GM23248 (cell line): Measurements from ENCODE around the gene OR10V1. TPM values are rescaled to one million over a fixed set of nuclear protein-coding genes. Genes with fewer than 3 reads are reported as not detected.
"Not testable (repeated sequence)": the region's sequence is repeated elsewhere in the genome, so short reads cannot be mapped to it uniquely, and the experiment has no call there.

Experiments used
- DNase-seq: peaks from one replicate; pipeline ENCODE4 v3.0.0-alpha.2; 2015
- H2AFZ ChIP-seq: fragments of 200-600 bp; sonication (generic); 2 replicates; pipeline ENCODE4 v1.6.1; 2016; ENCODE audit warnings: antibody characterized with exemption
- H3F3A ChIP-seq: fragments of 200-600 bp; sonication (generic); 2 replicates; pipeline ENCODE4 v1.6.1; 2016; ENCODE audit warnings: mild to moderate bottlenecking, antibody characterized with exemption, mixed run types; ENCODE audit not compliant: insufficient read depth
- H3K27ac ChIP-seq: fragments of 200-600 bp; sonication (generic); 2 replicates; pipeline ENCODE4 v1.5.1; 2016; ENCODE audit warnings: mild to moderate bottlenecking
- H3K27me3 ChIP-seq: fragments of 200-600 bp; sonication (generic); replicated peaks from 2 replicates; pipeline ENCODE4 v1.6.1; 2016; ENCODE audit warnings: mild to moderate bottlenecking; ENCODE audit not compliant: insufficient read depth
- H3K36me3 ChIP-seq: fragments of 200-600 bp; sonication (generic); 2 replicates; pipeline ENCODE4 v1.6.1; 2016; ENCODE audit warnings: low read depth, mild to moderate bottlenecking
- H3K4me1 ChIP-seq: fragments of 200-600 bp; sonication (generic); 2 replicates; pipeline ENCODE4 v1.6.1; 2016; ENCODE audit warnings: mild to moderate bottlenecking; ENCODE audit not compliant: insufficient read depth
- H3K4me2 ChIP-seq: fragments of 200-600 bp; sonication (generic); one replicate; pipeline ENCODE4 v1.6.1; 2016; ENCODE audit warnings: mild to moderate bottlenecking; ENCODE audit not compliant: unreplicated experiment
- H3K4me3 ChIP-seq: fragments of 200-600 bp; sonication (generic); 2 replicates; pipeline ENCODE4 v1.5.1; 2016; ENCODE audit warnings: mild to moderate bottlenecking
- H3K79me2 ChIP-seq: fragments of 200-600 bp; sonication (generic); 2 replicates; pipeline ENCODE4 v1.6.1; 2016; ENCODE audit warnings: mild to moderate bottlenecking; ENCODE audit not compliant: insufficient read depth
- H3K9ac ChIP-seq: fragments of 200-600 bp; sonication (generic); 2 replicates; pipeline ENCODE4 v1.6.1; 2016; ENCODE audit warnings: mild to moderate bottlenecking
- H3K9me2 ChIP-seq: fragments of 200-600 bp; sonication (generic); 2 replicates; pipeline ENCODE4 v1.6.1; 2016; ENCODE audit warnings: mixed run types, mild to moderate bottlenecking, moderate library complexity; ENCODE audit not compliant: insufficient read depth
- H3K9me3 ChIP-seq: fragments of 200-600 bp; sonication (generic); one replicate; pipeline ENCODE4 v1.6.1; 2017; ENCODE audit warnings: low read depth
- H4K20me1 ChIP-seq: fragments of 200-600 bp; sonication (generic); 2 replicates; pipeline ENCODE4 v1.6.0; 2016; ENCODE audit not compliant: insufficient read depth
- EZH2 ChIP-seq: fragments of 200-600 bp; sonication (generic); IDR thresholded peaks from 2 replicates; pipeline ENCODE4 v1.6.1; 2018; ENCODE audit warnings: antibody characterized with exemption, mild to moderate bottlenecking; ENCODE audit not compliant: insufficient read depth, poor library complexity, severe bottlenecking
- EZH2phosphoT487 ChIP-seq: fragments of 200-600 bp; sonication (generic); IDR thresholded peaks from 2 replicates; pipeline ENCODE4 v1.6.1; 2018; ENCODE audit warnings: antibody characterized with exemption, moderate library complexity, mild to moderate bottlenecking, low read depth; ENCODE audit not compliant: insufficient read depth
- WGBS, 2 experiments: methylation state at CpG; one replicate each; pipeline ENCODE4 v1.1.6; 2015 to 2017; ENCODE audit warnings: low lambda C conversion rate in 2 of 2, low coverage in 1 of 2; ENCODE audit errors: missing lambda C conversion rate in 2 of 2; 5-methylcytosine and 5-hydroxymethylcytosine counted together
- in situ Hi-C: fragments of 300-500 bp; cut with MboI; formaldehyde crosslinking; loops from 2 replicates; pipeline ENCODE4 v1.15.0; 2020
- polyA plus RNA-seq: library from polyadenylated mRNA; unstranded; fragments of >200 nt; fragmentation: Nextera tagmentation; extraction: Ambion mirVana; gene quantifications from 2 replicates; pipeline ENCODE4 v1.2.1, GENCODE V29; 2016
- total RNA-seq: library from RNA; depleted of rRNA; stranded (reverse); fragments of >200 nt; shearing (Covaris generic); gene quantifications from 2 replicates; pipeline ENCODE4 v1.2.3, GENCODE V29; 2014

OR10V1 gene
- total and polyA plus RNA-seq, 2 experiments from 2014 or later = not detected

GRCh38 chr11:59698506-59698905, 15.1 kb downstream of the OR10V1 start:
- no peak for DNase-seq
- H3K79me2 ChIP-seq = no peaks in the 10 kb centered on the region
- no peaks in the 10 kb centered on the region for H3K9me3 ChIP-seq
- no peaks in the 10 kb centered on the region for H3K36me3 ChIP-seq
- TF ChIP-seq EZH2phosphoT487 (no peak), EZH2 (no peak)
- H3K4me2 ChIP-seq = no peak overlapping the region
- H3K27ac ChIP-seq = no peak overlapping the region
- H2AFZ ChIP-seq = no peak overlapping the region
- no peak overlapping the region for H3K9ac ChIP-seq
- H4K20me1 ChIP-seq = no peaks in the 10 kb centered on the region
- no peaks in the 10 kb centered on the region for H3F3A ChIP-seq
- H3K4me1 ChIP-seq = no peaks in the 10 kb centered on the region
- in situ Hi-C loops = loop anchor here (25.0 kb wide), 1 partner anchor 511 kb away; no protein-coding TSS in a partner anchor
- no peaks in the 10 kb centered on the region; the same call in 1 of the 2 replicates for H3K27me3 ChIP-seq
- H3K9me2 ChIP-seq = no peaks in the 10 kb centered on the region
- no peak overlapping the region for H3K4me3 ChIP-seq

- H3K4me1 ChIP-seq = no peaks in the 10 kb centered on the region
These were observed 20.7 kb downstream of the OR10V1 start for GRCh38 chr11:59692915-59693314.

GRCh38 chr11:59691156-59691555, 22.5 kb downstream of the OR10V1 start:
- no peaks in the 10 kb centered on the region for H4K20me1 ChIP-seq
- H3K36me3 ChIP-seq = no peaks in the 10 kb centered on the region
- H3K9me3 ChIP-seq = no peaks in the 10 kb centered on the region
- in situ Hi-C loops = loop anchor here (25.0 kb wide), 1 partner anchor 504 kb away; no protein-coding TSS in a partner anchor
- TF ChIP-seq EZH2phosphoT487 (no peak), EZH2 (no peak)
- H3K9ac ChIP-seq = no peak overlapping the region
- DNase-seq = no peak
- H3F3A ChIP-seq = no peaks in the 10 kb centered on the region
- 2 to 6% methylated on average over 2 of the region's 2 CpGs for WGBS, 2 experiments
- H2AFZ ChIP-seq = no peak overlapping the region
- no peaks in the 10 kb centered on the region for H3K4me1 ChIP-seq
- H3K4me3 ChIP-seq = no peak overlapping the region
- no peaks in the 10 kb centered on the region for H3K9me2 ChIP-seq
- no peak overlapping the region for H3K27ac ChIP-seq
- H3K27me3 ChIP-seq = peaks cover 6% of the 10 kb centered on the region; the same call in 1 of the 2 replicates
- H3K4me2 ChIP-seq = no peak overlapping the region
- no peaks in the 10 kb centered on the region for H3K79me2 ChIP-seq

More at GRCh38 chr11:59692915-59693314, 20.7 kb downstream of the OR10V1 start:
- Histone ChIP-seq H3K9me3 (no peaks in the 10 kb centered on the region), H4K20me1 (no peaks in the 10 kb centered on the region), H3K9me2 (no peaks in the 10 kb centered on the region), H3K27me3 (no peaks in the 10 kb centered on the region), H2AFZ (no peak overlapping the region), H3K9ac (no peak overlapping the region), H3F3A (no peaks in the 10 kb centered on the region), H3K4me2 (no peak overlapping the region), H3K4me3 (no peak overlapping the region), H3K79me2 (no peaks in the 10 kb centered on the region), H3K36me3 (no peaks in the 10 kb centered on the region), H3K27ac (no peak overlapping the region)
- no peak for DNase-seq
- TF ChIP-seq EZH2phosphoT487 = no peak
- no peak for TF ChIP-seq EZH2
- in situ Hi-C loops = loop anchor here (25.0 kb wide), 1 partner anchor 506 kb away; no protein-coding TSS in a partner anchor

GRCh38 chr11:59689015-59689414, 24.6 kb downstream of the OR10V1 start:
- Histone ChIP-seq H2AFZ (no peak overlapping the region), H4K20me1 (no peaks in the 10 kb centered on the region), H3F3A (no peaks in the 10 kb centered on the region), H3K9ac (no peak overlapping the region), H3K9me2 (no peaks in the 10 kb centered on the region), H3K4me2 (no peak overlapping the region), H3K27ac (no peak overlapping the region), H3K27me3 (peaks cover 12% of the 10 kb centered on the region; the same call in 1 of the 2 replicates), H3K79me2 (no peaks in the 10 kb centered on the region), H3K9me3 (no peaks in the 10 kb centered on the region), H3K4me1 (no peaks in the 10 kb centered on the region), H3K36me3 (no peaks in the 10 kb centered on the region), H3K4me3 (no peak overlapping the region)
- in situ Hi-C loops = loop anchor here (25.0 kb wide), 1 partner anchor 502 kb away; no protein-coding TSS in a partner anchor
- TF ChIP-seq EZH2 (no peak), EZH2phosphoT487 (no peak)
- no peak for DNase-seq
- 30 to 31% methylated on average over 3 of the region's 3 CpGs for WGBS, 2 experiments

GRCh38 chr11:59681260-59681725, 32.4 kb downstream of the OR10V1 start:
- 61 to 64% methylated on average over 7 of the region's 7 CpGs for WGBS, 2 experiments
- not testable (repeated sequence) for H3F3A ChIP-seq

More at GRCh38 chr11:59681260-59681725, 32.4 kb downstream of the OR10V1 start:
- H3K4me2 ChIP-seq, H3K36me3 ChIP-seq, H3K4me3 ChIP-seq, DNase-seq, H3K9ac ChIP-seq, H4K20me1 ChIP-seq, H3K9me3 ChIP-seq, H3K79me2 ChIP-seq, H3K27ac ChIP-seq, H3K27me3 ChIP-seq, H3K4me1 ChIP-seq, H3K9me2 ChIP-seq: not testable (repeated sequence)
- in situ Hi-C loops = loop anchor here (25.0 kb wide), 1 partner anchor 494 kb away; no protein-coding TSS in a partner anchor
- peak overlapping the region; percentile 10; the same call in 1 of the 2 replicates for H2AFZ ChIP-seq
